GM21515 (cell line): Measurements from ENCODE around the gene CCNB1.
"Not testable (repeated sequence)": the region's sequence is repeated elsewhere in the genome, so short reads cannot be mapped to it uniquely, and the experiment has no call there.

ENCODE experiments used
- ATAC-seq: cut with Tn5 transposase; IDR thresholded peaks from one replicate; pipeline ENCODE4 v1.9.1; 2021; ENCODE audit not compliant: unreplicated experiment

CCNB1 gene

DNA sequence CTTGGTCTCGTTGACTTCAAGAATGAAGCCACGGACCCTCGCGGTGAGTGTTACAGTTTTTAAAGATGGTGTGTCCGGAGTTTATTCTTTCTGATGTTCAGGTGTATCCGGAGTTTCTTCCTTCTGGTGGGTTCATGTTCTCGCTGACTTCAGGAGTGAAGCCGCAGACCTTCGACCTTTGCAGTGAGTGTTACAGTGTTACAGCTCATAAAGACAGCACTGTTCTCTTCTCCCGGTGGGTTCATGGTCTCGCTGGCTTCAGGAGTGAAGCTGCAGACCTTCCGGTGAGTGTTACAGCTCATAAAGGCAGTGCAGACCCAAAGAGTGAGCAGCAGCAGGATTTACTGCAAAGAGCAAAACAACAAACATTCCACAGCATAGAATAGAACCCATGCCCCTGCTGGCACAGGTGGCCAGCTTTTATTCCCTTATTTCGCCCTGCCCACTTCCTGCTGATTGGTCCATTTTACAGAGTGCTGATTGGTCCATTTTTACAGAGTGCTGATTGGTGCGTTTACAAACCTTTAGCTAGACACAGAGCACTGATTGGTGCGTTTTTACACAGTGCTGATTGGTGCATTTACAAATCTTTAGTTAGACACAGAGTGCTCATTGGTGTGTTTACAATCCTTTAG is 14.8 kb downstream of the CCNB1 start:
- ATAC-seq = not testable (repeated sequence)

DNA sequence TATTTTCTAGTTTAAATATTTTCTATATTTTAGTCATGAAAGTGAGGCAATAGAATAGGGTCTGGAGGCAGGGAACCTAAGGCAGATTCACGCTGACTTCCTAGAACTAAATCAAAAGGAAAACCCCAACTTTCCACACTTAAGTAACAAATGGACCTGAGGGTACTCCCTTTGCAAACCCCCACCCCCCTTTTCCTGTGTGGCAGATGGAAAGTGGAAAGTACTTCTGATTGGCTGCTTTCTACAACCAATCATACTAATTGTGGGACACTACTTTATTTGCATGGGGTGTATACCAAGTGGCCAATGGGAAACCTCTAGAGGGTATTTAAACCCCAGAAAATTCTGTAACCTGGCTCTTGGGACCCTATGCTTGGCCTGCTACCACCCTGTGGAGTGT is 17.7 kb downstream of the CCNB1 start:
- ATAC-seq = no peak

- no peak for ATAC-seq
These were observed 20.4 kb downstream of the CCNB1 start for GRCh38 chr5:69187342-69187741.

GRCh38 chr5:69188811-69189161 is 21.8 kb downstream of the CCNB1 start:
- ATAC-seq = no peak

GRCh38 chr5:69189162-69190086 is 22.5 kb downstream of the CCNB1 start, which contains the start of gene CENPH:
Gene CENPH (plus strand): TSS chr5:69189583. CDS start chr5:69189635, 52 bp downstream.
- ATAC-seq = peak; percentile 92

- ATAC-seq = no peak
These were observed 35.5 kb downstream of the CCNB1 start for GRCh38 chr5:69202497-69202896.

GRCh38 chr5:69206528-69207190 is 39.7 kb downstream of the CCNB1 start:
- ATAC-seq = no peak

- ATAC-seq = no peak
These were observed 42.7 kb downstream of the CCNB1 start for GRCh38 chr5:69209602-69210001.

DNA sequence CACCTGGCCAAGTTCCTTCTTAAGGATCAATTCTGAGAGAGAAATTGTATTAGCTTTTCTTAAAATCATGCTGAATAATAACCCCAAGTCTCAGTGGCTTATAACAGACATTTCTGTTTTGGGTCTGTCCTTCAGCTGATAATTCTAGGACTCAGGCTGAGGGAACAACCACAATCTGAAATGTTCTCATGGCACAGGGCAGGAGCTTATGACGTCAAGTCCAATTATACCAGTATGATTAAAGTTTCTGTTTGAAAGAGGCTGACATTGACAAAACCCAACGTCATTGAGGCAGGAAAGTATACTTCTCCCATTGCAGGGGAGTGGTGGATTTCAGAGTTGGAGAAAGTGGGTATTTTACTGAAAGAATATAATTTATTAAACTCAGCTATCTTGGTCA is 44.2 kb downstream of the CCNB1 start:
- no peak for ATAC-seq

DNA sequence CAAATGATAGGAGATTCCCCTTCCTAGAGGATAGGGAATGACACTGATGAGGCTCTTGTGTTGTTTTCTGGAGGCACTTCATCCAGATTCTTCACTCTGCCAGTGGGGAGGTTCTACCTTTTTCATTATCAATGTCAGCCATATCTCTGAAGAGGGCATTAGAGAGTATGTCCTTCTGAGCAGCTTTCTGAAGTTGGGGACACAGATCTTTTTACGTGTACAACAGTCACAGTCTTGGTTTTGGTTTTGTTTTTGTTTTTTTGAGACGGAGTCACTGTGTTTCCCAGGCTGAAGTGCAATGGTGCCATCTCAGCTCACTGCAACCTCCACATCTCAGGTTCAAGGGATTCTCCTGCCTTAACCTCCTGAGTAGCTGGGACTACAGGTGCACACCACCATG is 45.1 kb downstream of the CCNB1 start:
- peak; percentile 60 for ATAC-seq

DNA sequence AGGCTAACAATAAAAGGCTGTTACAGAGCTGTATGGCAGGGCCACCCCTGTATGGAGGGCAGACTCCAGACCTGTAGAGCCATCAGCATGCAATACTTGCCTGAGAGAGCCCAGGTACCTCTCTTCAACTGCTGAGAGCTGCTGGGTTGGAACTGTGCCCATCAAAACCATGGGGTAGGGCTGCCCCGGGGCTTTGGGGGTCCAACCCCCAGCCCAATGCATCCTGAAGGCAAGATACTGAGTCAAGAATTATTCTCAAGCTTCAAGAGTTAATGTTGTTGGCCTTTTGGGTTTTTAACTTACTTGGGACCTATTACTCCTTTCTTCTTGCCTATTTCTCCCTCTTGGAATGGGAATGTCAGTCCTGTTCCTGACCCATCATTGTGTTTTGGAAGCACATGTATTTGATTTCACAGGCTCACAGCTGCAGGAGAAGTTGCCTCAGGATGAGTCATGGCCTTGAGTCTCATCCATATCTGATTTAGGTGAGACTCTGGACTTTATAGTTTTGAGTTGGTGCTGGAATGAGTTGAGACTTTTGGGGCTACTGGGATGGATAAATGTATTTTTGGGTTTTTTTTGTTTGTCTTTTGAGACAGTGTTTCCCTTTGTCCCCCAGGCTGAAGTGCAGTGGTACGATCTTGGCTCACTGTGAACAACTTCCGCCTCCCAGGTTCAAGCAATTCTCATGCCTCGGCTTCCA is 46.7 kb downstream of the CCNB1 start:
- no peak for ATAC-seq

DNA sequence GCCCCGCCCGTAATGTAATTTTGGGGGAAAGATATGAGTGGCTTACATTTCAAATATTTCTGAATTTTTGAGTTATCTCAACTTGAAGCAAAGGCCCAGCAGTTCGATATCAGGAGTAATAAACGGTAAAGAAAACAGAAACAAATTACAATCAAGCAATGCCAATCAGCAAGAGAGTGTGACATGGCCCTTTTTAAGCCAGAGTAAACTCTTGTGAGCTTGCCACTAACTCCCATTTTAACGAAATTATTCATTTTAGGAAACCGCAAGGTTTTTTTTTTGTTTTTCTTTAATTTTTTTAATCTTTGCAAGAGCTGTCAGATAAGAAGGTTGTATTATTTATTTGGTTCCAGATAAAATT is 50.2 kb downstream of the CCNB1 start:
- no peak for ATAC-seq

DNA sequence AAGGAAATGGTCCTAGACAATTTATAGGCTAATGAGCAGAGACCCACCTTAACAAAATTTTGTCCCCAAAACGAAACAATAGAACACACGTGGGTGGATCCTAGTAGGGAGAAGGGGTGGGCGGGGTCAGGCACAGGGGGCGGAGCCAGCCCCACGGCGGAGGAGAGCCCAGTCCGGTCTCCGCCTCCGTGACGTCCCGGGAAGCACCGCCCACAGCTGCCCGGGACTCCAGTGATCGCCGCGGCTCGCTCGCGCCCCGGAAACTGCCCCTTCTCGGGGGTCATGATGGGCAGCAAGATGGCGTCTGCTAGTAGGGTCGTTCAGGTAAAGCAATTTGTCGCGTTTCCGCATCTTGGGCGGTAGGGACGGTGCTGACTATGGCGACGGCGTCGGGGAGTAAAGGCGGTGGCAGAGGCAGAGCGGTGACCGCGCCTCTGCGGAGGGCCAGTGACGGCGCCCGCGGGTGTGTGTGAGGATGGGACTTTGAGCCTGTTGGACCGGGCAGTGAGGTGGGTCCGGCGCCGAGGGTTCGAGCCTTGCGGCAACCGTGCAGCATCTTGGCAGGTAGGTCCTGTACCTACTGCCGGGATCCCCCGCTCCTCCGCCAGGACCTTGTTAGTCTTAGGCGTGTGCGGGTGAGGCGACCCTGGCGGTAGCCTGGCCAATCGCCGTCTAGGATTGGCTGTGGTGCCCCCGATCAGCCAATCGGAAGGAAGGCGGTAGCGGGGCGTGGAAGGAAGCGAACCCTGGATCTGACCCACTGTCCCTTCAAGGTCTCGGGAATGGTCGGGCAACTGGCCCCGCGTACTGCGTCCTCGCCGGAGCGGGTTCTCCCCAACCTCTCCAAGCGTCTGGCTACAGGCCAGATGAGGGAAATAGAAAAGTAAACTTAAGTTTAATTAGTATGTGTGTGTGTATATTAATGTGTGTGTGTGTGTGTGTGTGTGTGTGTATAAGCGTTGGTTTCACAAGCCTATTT is 50.9 kb downstream of the CCNB1 start:
- ATAC-seq = peak; percentile 91

DNA sequence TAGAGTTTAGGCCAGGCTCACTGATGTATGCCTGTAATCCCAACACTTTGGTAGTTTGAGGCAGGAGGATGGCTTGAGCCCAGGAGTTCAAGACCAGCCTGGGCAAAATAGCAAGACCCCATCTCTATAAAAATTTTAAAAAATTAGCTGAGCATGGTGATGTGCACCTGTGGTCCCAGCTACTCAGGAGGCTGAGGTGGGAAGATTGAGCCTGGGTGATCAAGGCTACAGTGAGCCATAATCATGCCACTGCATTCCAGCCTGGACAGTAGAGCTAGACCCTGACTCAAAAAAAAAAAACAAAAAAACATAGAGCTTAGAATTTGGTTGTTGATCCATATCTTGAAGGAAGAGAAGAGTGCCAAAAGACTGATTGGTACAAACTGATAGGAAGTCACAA is 53.0 kb downstream of the CCNB1 start:
- ATAC-seq = no peak

GRCh38 chr5:69220371-69220770 is 53.4 kb downstream of the CCNB1 start:
- ATAC-seq = not testable (repeated sequence)

- not testable (repeated sequence) for ATAC-seq
These were observed 53.9 kb downstream of the CCNB1 start for GRCh38 chr5:69220833-69221232.

- ATAC-seq = no peak
These were observed 57.6 kb downstream of the CCNB1 start for GRCh38 chr5:69224520-69224919.

DNA sequence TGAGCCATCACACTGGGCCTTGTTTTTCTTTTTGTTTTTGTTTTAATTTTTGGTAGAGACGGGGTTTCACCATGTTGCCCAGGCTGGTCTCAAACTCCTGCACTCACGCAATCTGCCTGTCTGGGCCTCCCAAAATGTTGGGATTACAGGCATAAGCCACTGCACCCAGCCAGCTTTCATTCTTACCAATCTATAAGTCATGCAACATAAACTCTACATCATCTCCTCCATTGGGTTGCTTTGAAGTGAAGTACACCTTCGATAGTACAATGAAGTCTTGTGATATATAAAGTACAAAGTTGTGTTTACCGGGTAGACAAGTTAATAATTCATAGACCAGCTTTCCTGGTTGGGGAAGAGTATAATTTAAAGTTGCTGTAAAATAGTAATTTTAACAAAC is 58.9 kb downstream of the CCNB1 start:
- ATAC-seq = no peak
